Amniotic stem cell (primary cell): Measurements from ENCODE around the gene PARP1.
"Not testable (repeated sequence)": the region's sequence is repeated elsewhere in the genome, so short reads cannot be mapped to it uniquely, and the experiment has no call there.

Experiments
- DNase-seq: peaks from one replicate; lab custom pipeline; 2025; lab: John Stamatoyannopoulos, UW

PARP1 gene

GRCh38 chr1:226428791-226429461, 21.0 kb upstream of the PARP1 start:
- no peak for DNase-seq

DNA sequence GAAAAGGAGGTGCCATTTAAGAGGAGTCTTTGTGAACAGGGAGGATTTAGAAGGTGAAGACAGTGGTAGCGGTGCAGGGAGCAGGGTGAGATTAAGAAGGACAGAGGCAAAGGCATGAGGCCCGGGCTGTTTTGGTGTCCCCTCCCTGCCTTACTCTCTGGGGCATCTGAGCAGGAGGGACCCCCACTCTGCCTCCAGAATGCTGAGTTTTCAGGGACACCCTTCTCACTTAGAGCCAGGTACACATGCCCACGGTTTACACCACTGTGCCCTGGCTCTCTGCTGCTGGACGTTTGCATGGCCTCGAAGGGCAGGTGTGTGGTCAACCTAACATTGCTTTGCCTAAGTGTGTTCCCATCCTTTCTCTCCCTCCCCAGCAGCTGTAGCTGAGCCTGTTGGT, 20.5 kb upstream of the PARP1 start:
- DNase-seq = no peak

DNA sequence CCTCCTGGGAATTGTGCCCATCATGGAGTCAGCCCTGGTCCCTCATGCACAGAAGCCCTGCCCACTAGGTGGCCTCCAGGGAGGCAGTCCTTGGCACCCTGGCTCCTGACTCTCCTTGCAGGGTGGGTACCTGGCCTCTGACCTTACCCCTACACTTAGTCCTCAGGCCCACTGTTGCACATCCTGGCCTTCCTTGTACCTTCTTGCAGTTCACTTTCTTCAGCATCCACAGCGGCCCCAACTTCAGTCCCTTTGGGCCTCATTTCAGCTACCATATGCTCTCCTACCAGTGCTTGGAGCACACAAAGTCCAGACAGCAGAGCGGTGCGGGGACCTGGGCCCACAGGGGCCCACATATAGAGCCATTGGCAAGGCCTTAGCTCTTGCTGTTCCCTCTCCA, 19.2 kb upstream of the PARP1 start:
- no peak for DNase-seq

GRCh38 chr1:226426395-226426794, 18.5 kb upstream of the PARP1 start:
- DNase-seq = not testable (repeated sequence)

DNA sequence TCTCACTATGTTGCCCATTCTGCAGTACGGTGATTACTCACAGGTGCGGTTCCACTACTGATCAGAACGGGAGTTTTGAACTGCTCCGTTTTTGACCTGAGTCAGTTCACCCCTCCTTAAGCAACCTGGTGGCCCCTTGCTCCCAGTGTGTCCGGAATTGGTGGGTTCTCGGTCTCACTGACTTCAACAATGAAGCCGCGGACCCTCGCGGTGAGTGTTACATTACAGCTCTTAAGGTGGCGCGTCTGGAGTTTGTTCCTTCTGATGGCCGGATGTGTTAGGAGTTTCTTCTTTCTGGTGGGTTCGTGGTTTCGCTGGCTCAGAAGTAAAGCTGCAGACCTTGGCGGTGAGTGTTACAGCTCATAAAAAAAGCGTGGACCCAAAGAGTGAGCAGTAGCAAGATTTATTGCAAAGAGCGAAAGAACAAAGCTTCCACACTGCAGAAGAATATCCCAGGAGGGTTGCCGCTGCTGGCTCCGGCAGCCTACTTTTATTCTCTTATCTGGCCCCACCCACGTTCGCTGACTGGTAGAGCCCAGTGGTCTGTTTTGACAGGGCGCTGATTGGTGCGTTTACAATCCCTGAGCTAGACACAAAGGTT, 17.6 kb upstream of the PARP1 start:
- DNase-seq = no peak

GRCh38 chr1:226425004-226425378, 17.1 kb upstream of the PARP1 start:
- no peak for DNase-seq

DNA sequence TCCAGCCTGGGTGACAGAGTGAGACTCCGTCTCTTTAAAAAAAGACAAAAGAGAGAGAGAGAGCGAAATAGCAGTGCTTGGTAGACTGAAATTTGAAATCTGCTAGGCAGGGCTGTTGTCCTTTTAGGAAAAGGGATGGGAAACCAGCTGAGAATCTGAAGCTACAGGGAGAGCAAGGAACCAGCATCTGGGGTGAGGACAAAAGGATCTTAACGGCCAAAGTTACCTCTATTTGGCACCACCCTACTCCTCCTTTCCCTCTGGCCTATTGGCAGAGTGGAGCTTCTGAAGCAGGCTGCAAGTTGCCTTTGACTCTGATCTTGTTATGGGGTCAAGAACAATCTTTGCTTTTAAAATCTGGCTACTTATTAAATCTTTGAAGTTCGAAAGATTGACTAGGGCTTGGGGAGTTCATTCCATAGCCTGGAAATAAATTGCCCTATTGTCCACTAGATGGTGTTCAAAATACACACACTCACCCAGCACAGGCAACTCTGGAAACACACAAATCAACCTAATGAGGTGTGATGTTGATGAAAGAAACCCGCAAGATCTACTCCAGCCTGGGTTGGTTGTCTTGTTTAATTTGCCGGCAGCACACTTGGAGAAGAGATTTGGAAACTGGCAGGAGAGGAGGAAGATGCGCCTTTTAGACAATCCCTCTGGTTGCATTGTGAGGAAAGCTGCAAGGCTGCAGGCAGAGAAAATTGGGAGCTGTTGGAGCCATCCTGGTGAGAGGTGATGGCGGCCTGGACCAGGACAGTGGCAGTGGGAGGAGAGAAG, 16.5 kb upstream of the PARP1 start:
- DNase-seq = no peak

DNA sequence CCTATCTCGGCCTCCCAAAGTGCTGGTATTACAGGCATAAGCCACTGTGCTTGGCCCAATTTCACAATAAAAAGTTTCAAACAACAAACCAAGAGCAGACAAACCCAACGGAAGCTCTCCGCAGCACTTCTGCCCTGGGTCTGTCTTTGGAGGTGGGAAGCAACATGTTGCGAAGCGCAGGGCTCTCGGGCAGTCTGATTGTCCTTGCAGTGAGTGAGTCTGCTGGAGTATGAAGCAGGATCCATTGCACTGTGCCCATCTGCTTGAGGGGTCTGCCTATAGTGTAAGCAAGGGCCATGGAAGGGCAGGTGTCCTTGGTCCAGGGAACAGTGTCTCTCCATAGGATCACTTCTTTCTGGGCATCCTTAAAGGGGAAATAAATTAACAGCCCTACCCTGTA, 14.6 kb upstream of the PARP1 start:
- no peak for DNase-seq

- no peak for DNase-seq
Measured at GRCh38 chr1:226420897-226421296, 13.0 kb upstream of the PARP1 start.

DNA sequence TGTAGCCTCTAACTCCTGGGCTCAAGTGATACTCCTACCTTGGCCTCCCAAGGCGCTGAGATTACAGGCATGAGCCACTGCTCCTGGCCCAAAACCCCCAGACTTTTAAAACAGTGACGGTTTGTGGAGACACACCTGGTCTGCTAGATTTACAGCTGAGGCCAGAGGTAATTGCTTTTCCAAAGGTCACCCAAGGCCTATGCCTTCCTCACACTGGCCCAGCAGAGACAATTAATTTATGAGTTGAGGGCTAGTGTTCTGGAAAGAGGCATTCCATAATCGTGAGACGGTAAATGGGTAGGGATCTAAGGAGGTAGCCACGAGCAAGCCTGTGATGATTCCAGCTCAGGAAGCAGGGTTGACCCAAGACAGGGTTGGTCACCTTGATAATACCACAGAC, 12.4 kb upstream of the PARP1 start:
- no peak for DNase-seq

DNA sequence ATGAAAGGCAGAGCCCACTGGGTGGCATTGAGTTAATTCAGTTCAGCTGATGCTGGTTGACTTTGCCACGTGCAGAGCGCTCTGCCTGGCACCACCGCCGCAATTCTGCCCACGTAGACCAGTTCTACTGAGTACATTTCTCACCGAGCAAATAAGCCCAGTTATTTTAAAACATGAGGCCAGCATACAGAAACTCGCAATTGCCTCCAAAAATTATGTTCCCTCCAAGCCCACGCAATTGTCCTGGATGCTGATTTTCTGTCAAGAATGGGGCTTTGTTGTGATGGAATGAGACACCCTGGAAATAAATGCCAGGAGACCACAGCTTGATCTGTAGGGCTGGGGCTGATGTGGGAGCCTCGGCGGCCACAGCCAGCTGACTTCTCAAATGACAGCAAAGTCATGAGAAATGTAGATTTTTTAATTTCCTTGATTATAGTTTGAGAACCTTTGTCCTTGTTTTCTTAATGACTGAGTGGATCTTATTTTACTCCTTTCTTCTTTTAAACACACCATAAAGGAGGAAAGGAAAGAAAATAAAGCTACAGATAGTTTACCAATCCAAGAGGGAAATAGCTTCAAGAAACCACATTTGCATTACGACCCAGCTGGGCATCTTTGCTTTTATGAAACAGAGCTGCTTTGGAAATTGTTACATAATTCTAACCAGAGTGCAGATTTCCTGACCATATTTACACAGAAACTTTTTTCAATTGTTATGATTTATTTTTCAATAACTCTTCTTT, 11.6 kb upstream of the PARP1 start:
- DNase-seq = no peak

DNA sequence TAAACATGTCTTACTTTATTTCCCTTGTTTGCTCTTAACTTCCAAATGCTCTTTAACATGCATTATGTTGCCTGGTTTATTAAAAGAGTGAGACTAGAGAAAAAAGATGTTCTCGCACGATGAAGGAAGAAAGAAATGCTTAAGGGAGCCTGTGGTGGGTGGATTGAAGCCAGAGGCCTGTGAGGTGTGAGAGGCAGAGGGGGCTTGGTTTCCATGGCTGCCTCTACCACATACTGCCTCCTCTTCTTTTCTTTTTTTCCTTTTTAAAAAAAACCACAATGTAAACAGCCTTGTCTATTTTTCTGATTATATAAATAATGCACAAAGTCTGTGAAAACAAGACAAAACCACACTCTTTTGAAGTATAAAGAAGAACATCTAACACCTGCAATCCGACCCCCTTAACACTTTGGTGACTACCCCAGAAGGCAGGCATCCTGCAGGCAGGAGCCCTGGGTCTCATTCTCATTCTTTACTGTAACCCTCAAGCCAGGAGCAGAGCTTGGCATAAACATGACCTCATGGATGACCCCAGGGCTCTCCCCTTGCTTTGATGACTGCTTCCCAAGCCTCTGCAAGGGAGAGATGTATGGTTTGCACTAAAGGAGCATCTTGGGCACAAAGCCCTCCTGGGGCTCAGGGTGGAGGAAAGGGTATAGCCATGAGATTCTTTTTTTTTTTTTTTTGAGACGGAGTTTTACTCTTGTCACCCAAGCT, 10.1 kb upstream of the PARP1 start:
- DNase-seq = no peak

DNA sequence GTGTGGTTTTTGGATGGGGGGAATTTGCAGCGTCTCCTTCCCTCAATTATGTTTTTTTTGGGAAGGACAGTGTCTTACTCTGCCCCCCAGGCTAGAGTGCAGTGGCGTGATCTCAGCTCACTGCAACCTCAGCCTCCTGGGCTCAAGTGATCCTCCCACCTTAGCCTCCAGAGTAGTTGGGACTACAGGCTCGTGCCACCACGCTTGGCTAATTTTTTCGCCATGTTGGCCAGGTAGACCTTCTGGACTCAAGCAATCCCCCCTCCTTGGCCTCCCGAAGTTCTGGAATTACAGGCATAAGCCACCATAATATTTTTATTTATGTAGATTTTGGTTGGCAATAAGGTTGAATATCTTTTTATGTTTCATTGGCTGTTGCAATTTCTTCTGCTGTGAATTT, 9.5 kb upstream of the PARP1 start:
- DNase-seq = no peak

- no peak for DNase-seq
Measured at GRCh38 chr1:226414098-226414698, 6.3 kb upstream of the PARP1 start.

DNA sequence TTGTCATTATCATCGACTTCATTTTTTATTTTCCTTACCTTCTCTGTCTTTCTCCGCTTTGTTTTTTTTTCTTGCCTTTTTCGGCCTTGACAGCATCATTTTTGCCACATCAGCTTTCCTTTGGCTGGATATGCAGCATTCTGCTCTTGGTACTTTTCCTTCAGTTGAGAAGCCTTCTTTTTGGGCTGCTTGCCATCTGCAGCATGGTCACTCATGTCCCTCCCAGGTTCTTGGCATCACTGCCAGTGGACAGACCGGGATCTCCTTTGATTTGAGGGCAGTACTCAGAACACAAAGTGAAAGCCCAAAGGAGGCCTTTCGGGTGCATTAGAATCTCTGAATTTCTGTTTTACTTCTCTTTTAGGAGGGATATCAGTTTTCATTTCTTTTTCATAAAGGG, 3.7 kb upstream of the PARP1 start:
- DNase-seq = no peak

DNA sequence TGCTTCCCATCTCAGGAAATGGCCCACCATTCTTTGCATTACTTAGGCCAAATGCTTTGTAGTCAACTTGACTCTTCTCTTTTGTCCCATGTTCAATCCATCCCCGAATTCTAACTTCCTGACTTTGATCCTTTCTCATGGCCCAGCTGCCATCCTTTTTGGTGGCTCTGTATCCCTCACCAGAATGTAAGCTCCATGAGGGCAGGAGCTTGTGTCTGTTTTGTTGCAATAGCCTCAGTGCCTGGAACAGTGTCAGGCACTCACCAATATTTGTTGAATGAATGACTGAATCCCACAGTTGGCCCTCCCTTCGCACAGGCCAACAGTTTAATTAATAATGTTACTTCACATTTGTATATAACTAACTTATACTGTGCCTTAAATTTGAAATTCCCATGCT, 3.1 kb upstream of the PARP1 start:
- DNase-seq = no peak

- DNase-seq = no peak
Measured at GRCh38 chr1:226409392-226409791, 1.5 kb upstream of the PARP1 start.

GRCh38 chr1:226408285-226409184, 642 bp upstream of the PARP1 start:
- DNase-seq = no peak

DNA sequence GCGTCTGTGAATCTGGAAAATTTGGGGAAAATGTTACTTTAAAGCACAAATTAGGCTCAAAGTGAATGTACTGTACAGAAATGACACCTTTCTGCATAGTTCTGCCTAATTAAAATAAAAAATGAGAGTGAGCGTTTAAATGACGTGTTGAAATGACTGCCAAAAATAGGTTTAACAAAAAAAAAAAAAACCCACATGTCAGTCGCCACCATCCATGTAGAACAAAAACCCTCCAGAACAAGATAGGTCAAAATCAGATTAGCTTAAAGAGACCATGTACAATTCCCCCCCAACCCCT, 745 bp downstream of the PARP1 start:
- no peak for DNase-seq

DNA sequence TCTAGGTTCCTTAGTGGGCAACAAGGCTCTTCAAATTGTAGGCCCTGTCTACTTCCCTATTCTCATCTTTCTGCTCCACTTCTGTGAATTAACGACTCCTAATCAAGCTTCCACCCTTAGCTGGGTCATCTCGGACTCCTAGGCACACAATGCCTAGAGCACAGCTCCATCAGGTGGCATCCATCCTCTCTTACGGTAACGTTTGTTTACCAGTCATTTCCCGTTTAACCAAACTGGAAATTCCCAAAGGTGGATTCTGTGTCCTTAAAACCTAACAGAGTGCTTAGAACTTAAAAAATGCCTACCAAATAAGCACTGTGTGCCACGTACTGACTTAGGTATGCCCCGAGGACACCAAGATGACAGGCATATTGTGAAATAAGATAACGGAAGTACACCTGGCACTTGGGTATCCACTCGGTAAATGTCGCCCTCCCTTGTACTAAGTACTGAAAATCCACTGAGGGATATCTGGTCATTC, 1.5 kb downstream of the PARP1 start:
- no peak for DNase-seq
